ENCODE results near the gene B9D2.
"Not testable (repeated sequence)": the region's sequence is repeated elsewhere in the genome, so short reads cannot be mapped to it uniquely, and the experiment has no call there.

The B9D2 gene

DNA sequence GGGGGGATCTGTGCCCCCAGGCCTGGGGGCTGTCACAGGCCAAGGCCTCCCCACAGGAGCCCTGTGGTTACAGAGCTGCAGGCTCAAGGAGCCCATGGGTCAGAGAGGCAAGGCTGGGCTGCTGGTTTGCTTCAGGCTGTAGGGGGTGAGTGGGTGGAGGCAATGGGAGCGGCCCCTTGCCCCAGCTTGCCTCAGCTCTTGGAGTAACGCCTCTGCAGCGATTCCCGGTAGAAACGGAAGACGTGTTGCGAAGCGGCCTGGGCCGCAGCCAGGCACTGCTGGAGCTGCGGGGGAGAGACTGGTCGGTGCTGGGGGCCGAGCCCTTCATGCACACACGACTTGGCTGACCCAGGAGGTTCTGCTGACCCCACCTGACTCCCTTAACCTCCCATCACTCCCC is 22.5 kb upstream of the B9D2 start:
- DNase-seq, result no peak

DNA sequence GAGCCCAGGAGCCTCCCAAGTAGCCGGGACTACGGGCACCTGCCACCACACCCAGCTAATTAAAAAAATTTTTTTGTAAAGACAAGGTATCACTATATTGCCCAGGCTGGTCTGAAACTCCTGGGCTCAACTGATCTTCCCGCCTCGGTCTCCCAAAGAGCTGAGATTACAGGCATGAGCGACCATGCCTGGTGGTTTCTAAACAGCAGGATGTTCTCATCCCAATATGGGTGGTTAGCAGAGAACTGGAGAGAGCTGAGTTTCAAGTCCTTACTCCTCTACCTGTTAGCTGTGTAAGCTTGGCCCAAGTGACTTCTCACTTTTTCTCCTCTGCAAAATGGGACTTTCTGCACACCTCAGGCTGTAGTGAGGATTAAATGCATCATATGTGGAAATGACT is 20.4 kb upstream of the B9D2 start:
- DNase-seq, result no peak

DNA sequence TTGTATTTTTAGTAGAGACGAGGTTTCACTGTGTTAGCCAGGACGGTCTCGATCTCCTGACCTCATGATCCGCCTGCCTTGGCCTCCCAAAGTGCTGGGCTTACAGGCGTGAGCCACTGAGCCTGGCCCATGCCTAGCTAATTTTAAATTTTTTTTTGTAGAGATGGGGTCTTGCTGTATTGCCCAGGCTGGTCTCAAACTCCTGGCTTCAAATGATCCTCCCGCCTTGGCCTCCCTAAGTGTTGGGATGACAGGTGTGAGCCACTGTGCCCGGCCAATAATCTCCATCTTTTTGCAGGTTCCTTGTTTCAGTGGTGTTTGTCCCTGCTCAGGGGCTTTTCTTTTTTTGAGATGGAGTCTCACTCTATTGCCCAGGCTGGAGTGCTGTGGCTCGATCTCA is 17.6 kb upstream of the B9D2 start:
- not testable (repeated sequence) for DNase-seq

DNA sequence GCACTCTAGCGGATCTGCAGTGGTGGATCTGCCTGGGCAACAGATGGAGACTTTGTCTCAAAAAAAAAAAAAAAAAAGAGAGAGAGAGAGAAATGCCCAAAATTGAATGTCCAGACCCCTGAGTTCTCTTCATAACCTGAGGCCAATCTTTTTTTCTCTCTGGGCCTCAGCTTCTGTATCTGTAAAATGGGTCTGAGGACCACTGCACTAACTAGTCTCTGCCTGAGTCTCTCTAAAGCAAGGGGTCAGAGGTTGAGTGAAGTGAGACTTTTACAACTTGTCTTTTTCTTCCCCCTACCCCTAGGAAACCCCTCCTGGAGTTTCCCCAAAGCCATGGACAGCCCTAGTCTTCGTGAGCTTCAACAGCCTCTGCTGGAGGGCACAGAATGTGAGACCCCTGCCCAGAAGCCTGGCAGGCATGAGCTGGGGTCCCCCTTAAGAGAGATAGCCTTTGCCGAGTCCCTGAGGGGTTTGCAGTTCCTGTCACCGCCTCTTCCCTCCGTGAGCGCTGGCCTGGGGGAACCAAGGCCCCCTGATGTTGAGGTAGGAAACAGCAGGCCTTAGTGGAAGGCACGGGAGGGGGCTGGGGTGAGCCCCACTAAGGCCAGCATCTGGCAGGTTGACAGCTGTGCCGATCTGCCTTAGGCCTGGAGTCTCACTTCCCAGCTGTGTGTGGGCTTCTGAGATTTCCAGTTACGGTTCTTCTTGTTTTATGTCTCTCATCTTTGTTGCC is 14.2 kb upstream of the B9D2 start:
- peak in 1 of 2 donors; percentile 69 for DNase-seq

DNA sequence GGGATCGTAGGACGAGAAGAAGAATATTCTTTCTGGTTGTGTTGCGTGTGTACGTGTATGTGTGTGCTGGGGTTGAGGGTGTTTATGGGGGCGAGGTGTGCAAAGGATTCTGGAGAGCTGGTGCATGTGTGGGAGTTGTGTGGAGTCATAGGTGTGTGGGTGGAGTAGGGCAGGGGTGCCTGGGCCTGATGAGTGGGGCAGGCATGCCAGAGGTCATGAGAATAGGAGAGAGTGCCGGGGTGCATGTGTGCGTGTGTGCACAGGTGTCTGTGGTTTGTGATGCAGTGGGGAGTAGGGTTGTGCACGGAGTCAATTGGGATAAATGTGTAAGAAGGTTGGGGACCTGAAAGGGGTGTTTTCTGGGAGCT is 13.0 kb upstream of the B9D2 start:
- no peak for DNase-seq

DNA sequence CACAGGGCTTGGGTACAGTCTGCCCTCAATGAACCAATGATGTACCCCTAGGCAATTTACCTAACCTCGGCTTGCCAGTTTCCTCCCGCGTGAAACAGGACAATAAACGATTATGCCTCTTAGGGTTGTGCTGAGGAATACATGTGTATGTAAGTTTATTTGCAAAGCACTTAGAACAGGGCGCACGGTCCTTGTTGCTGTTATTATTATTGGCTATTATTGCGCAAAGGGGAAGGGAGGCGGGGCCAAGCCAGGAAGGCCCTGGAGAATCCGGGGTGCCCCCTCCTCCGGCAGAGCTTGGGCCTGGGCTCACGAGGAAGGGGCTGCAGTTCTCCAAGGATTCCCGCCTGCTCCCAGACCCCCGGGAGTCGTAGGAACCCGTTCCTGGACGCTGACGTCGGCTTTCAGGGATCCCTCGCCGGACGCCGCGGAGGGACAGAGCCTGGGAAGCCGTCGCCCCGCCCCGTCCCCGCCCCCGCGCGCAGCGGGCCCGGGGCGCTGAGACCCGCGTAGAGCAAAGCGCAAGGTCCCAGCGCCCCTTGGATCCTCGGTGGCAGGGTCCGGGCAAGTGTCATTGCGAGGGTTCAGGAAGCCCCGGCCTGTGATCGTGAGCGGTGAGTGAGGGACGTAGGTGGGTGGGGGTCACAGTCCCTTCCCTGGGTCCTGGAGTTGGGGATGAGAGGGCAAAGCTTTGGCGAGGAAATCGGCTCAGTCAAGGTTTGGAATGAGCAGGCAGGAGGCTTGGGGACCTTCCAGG is 12.5 kb upstream of the B9D2 start, which contains the start of gene TMEM91:
TMEM91 (plus strand) TSS at position 293 of the 757 bp plus-strand sequence. CDS start 1,777 bp downstream, outside the sequence.
- DNase-seq, result peak in 1 of 2 donors; percentile 8

DNA sequence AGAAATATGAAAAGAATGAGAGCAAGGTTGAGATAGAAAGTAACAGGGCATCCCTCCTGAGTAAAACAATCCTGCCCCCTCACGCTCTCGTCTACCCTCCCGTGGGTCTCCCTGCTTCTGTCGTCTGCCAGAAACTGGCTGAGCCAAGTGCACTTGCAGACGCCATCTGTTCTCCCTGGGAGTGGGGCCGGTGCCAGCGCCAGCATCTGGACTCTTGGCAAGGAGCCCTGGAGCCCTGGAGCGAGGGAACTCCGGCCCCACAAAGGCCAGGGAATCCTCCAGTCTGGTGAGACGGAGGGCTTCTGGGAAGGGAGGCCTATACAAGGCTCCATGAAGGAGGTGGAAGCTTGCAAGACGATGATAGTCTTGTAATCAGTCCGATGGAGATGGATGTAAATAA is 10.0 kb upstream of the B9D2 start:
- no peak for DNase-seq

DNA sequence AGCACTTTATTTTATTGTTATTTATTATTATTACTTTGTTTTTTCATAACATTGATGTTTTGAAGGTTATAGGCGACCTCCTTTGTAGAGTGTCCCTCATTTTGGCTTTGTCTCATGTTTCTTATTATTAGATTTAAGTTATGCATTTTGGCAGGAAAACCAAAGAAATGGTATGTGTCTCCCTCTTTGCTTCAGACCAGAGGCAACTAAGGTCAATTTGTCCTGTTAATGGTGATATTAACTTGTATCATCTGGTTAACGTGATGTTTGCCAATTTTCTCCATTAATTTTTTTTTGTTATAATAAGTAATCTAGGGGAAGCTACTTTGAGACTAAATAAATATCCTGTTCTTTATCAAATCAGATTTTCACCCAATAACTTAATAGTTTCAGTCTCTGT is 8.6 kb upstream of the B9D2 start:
- DNase-seq, result no peak

DNA sequence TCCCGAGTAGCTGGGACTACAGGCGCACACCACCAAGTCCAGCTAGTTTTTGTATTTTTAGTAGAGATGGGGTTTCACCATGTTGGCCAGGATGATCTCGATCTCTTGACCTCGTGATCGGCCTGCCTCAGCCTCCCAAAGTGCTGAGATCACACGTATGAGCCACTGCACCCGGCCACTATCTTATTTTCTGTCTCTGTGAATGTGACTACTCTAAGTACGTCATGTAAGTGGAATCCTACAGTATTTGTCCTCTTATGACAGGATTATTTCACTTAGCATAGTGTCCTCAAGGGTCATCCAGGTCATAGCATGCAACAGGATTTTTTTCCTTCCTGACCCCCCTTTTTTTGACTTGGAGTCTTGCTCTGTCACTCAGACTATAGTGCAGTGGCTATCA is 7.6 kb upstream of the B9D2 start:
- no peak for DNase-seq

DNA sequence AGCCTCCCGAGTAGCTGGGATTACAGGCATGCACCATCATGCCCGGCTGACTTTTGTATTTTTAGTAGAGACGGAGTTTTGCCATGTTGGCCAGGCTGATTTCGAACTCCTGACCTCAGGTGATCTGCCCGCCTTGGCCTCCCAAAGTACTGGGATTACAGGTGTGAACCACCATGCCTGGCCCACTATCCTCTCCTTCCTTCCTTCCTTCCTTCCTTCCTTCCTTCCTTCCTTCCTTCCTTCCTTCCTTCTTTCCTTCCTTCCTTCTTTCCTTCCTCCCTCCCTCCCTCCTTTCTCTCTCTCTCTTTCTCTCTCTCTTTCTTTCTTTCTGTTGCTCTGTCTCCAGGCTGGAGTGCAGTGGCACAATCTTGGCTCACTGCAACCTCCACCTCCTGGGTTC is 7.2 kb upstream of the B9D2 start:
- not testable (repeated sequence) for DNase-seq

DNA sequence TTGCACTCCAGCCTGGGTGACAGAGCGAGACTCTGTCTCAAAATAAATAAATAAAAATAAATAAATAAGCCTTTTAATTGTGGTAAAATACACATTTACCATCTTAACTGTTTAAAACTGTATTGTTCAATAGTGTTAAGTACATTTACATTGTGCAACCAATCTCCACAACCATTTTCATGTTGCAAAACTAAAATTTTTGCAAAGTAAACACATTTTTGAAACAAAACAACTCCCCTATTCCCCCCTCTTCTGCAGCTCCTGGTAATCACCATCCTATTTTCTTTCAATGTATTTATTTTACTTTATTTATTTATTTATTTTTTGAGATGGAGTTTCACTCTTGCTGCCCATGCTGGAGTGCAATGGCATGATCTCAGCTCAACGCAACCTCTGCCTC is 5.8 kb upstream of the B9D2 start:
- no peak for DNase-seq

DNA sequence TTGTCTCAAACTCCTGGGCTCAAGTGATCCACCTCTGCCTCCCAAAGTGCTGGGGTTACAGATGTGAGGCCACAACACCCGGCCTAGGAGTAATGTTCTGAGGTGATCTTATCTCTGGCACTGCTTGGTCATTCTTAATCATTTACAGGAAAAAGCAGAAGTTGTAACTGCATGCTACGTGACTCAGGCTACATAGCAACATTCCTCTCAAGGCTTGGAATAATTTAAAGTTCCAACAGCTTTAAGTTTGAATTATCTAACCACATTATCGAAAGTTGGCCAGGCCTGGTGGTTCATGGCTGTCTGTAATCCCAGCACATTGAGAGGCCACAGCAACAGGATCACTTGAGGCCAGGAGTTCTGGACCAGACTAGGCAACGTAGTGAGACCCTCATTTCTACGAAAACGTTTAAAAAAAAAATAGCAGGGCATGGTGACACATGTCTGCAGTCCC is 3.9 kb upstream of the B9D2 start:
- peak; percentile 29 to 67 for DNase-seq

DNA sequence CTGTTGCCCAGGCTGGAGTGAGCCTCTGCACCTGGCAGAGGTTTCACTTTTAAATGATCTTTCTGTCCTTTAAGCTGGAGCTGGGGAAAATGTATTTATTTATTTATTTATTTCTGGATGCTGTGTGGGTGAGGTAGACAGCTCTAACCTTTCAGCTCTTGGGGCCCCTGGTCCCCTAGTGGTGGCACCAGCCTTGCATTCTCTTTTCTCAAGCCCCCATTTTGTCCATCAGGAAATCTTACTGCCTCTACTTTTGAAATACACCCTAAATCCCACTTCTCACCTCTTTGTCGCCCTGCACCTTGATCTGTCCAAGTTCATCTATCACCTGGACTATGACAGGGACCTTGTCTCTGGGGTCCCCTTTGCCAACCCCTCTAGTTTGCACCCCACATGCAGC is 2.1 kb upstream of the B9D2 start:
- DNase-seq, result no peak

DNA sequence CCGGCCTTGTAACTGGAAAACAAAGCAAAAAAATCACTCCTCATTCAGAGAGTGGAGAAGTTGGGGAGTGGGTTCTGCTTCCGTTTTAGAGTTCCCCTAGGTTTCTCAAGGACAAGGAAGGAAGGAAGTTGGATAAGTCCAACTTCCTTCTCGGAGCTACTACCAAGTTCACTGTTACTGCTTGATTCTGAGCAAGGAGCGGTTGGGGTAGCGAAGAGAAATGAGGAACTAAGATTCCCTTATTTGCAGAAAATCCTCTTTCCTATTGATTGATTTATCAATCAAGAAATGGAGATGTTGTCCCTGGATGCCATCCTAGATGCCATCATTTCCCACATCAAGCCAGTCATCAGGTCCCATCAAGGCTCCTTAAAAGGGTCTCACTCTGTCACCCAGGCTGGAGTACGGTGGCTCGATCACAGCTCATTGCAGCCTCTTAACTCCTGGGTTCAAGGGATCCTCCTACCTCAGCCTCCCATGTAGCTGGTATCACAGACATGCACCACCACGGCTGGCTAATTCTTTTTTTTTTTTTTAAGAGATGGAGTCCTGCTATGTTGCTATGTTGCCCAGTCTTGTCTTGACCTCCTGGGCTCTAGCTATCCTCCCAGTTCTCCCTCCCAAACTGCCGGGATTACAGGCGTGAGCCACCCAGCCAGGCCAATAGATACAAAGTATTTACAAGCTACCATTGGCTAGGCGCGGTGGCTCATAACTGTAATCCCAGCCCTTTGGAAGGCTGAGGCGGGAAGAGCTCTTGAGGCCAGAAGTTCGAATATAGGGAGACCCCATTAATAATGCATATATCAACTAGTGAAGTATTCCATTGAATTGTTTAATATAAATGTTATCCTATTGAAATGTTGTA is 809 bp upstream of the B9D2 start:
- DNase-seq, result peak in 1 of 2 donors; percentile 57

DNA sequence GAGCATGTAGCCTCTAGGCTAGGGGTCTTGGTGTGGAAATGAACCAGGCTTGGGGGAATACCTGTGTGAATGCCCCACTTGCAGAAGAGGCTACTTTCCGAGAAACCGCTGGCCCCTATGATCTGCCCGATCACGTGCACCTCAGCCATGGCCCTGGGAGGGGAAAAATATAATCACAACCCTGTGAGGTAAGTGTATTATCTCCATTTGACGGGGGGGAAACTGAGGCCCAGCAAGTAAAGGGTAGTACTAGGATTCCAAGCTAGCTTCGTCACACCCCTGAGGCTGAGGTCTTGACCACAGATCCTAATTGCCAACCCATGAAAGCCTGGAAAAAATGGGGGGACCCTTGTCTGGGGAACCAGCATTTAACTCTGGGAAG is 587 bp downstream of the B9D2 start:
- no peak for DNase-seq

DNA sequence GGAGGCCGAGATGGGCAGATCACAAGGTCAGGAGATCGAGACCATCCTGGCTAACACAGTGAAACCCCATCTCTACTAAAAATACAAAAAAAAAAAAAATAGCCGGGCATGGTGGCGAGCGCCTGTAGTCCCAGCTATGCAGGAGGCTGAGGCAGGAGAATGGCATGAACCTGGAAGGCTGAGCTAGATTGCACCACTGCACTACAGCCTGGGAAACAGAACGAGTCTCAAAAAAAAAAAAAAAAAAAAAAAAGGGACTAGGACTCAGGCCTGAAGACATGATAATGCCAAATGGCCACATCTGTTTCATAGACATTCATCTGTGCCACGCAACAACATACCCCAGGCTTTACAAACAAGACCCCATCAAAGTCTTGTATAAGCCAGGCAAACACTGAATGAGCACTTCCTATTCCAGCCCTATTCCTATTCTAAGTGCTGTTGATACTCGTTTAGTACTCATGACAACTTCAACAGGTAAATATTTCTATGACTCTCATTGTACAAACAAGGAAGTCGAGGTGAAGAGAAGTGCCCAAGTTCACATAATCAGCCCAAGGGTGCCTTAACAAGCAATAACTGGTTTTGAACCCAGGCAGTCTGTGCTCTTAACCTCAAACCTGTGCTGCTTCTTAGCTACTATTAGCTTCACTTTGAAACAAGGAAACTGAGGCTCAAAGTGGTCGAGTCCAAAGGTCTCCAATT is 1.7 kb downstream of the B9D2 start:
- no peak for DNase-seq

DNA sequence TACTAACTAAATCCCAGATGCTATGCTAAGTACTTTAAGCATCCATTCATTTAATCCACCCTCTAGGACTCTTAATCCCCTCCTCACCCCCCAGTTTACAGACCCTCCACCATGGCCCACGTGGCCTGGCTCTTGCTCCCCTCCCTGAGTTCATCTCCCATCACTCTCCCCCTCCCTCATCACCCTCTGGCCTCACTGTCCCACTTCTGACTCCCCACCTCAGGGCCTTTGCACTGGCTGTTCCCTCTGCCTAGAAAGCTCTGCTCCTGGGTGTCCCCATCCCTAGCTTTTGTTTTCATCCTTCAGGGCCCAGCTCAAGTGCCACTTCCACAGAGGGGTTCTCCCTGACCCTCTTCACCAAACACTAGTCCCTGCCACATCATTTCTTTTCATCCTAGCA is 4.2 kb downstream of the B9D2 start:
- no peak for DNase-seq

DNA sequence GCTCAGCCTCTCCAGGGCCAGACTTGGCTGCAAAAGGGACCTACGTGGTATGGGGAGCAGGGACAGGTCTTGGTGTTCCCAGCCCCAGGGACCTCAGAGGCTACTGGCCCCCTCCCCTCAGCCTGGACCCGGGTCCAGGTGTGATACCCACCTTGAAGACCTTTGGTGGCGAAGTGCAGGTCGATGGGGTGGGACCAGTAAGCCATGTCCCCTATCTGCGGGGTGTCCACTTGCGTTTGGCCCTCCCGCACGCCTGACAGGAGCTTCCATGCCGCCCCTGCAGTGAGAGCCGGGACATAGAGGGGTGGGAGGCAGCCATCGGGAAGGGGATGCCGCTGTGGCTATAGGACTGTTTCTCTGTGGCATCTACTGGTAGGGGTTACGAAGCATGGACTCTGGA is 6.2 kb downstream of the B9D2 start:
- DNase-seq, result no peak

DNA sequence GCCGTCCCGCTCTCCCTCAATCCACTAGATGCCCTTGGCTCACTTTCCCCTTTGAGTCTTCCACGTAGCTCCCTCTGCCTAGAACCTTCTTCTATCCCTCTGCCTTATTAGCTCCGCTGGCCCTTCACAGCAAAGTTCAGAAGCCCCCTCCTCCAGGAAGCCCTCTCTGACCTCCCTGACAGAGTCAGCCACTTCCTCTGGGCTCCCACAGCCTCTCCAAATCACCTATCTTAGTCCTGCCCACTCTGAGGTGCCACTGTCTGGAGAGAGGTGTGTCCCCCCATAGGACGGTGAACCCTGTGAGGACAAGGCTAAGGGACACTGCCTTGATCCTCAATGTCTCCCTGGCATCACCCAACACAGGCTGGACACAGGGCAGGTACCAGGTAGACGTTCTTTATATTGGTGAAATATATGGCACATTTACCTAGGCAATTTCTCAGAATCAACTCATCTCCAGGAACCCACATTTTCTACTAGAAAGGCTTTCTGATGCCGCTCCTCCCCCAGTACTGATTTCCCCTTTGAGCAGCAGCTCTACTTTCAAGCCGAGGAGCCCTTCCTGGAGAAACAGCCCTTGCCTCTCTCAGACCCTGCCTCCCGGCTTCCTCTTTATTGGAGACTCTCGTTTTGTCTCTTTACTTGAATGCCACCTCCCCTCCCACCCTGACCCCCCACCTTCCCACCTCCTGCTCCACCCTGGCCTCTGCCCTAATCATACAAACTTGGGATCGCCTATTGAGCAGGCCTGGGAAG is 6.8 kb downstream of the B9D2 start:
- DNase-seq, result peak in 1 of 2 donors; percentile 45

DNA sequence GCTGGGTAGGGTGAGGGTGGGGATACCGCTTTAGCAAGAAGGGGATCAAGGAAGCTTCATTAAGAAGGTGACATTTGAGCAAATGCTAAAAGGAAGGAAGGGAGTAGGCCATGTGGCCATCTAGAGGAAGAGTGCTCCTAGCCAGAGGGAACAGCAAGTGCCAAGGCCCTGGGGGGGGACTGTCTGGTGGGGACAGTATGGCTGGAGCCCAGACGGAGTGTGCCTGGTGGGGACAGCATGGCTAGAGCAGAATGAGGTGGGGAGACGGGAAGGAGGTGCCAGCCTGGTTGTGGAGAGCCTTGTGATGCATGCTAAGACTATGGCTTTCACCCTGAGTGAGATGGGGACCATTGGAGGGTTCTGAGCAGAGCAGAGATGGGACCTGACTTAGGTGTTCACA is 8.1 kb downstream of the B9D2 start:
- no peak for DNase-seq

DNA sequence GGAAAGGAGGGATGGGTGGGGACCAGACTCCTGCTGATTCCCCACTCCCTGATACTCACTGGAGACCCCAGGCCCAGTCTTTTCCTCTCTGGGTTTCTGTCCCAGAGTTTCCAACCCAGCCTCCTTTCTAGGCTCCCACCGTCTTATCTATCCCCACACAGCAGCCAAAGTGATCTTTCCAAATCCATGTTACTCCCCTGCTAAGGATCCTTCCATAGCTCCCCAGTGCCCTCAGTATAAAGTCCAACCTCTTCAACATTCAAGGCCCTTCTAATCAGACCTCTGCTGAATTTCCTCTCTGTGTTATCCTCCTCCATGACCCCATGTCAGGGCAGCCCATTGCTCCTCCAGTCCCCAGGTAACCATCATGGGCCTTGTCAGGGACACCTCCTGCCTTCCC is 8.9 kb downstream of the B9D2 start:
- no peak for DNase-seq

DNA sequence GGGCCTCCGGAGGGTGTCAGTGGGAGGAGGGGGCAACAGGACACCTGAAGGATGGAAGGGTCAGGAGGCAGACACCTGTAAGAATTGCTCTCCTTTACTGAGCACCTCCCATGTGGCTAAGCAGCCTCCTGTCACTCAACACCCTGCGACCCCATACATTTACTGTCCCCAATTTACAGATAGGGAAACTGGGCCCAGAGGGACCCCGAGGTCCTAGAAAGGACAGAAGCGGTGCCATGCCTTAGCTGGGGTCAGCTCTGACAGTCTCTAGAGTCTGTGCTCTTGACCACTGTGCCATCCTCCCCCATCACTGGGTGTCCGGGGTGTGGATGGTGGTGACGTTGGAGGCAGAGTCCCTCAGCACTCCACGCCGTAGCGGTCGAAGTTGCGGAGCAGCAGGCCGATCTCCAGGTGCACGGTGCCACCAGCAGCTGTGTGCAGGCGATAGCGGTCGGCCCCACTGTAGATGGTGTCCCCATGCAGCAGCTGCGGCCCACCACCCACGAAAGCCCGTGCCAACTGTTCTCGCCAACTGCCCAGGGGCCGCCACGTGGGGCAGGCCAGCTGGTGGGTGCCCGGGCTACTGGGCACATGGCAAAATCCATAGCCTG is 9.5 kb downstream of the B9D2 start:
- DNase-seq, result no peak
